Measurements from ENCODE around the gene FSIP2. TPM values are rescaled to one million over a fixed set of nuclear protein-coding genes. Genes with fewer than 3 reads are reported as not detected.

FSIP2 gene
- total RNA-seq: 0.27 TPM in 2 replicates

- intact Hi-C loops (cut with micrococcal nuclease): loop anchor here (5.0 kb wide), 1 partner anchor 723 kb away; no protein-coding TSS in a partner anchor
Observed at GRCh38 chr2:185738679-185739472, at the start of gene FSIP2. Gene FSIP2, plus strand, starts transcription at chr2:185738804. Its CDS starts 91 bp downstream, at chr2:185738895.

- intact Hi-C loops (cut with micrococcal nuclease): no loop called here
Observed at GRCh38 chr2:185689906-185690539, 48.6 kb upstream of the FSIP2 start.

GRCh38 chr2:185695711-185696235 lies 42.8 kb upstream of the FSIP2 start:
- intact Hi-C loops (cut with micrococcal nuclease): no loop called here

GRCh38 chr2:185700883-185701282 lies 37.7 kb upstream of the FSIP2 start:
- intact Hi-C loops (cut with micrococcal nuclease): no loop called here

- intact Hi-C loops (cut with micrococcal nuclease): loop anchor here (5.0 kb wide), 1 partner anchor 728 kb away; no protein-coding TSS in a partner anchor
Observed at GRCh38 chr2:185734658-185735057, 3.9 kb upstream of the FSIP2 start.

GRCh38 chr2:185736210-185736609 lies 2.4 kb upstream of the FSIP2 start:
- intact Hi-C loops (cut with micrococcal nuclease): loop anchor here (5.0 kb wide), 1 partner anchor 726 kb away; no protein-coding TSS in a partner anchor

- intact Hi-C loops (cut with micrococcal nuclease): no loop called here
Observed at GRCh38 chr2:185745864-185746859, 7.6 kb downstream of the FSIP2 start.

GRCh38 chr2:185757356-185757755 lies 18.8 kb downstream of the FSIP2 start:
- intact Hi-C loops (cut with micrococcal nuclease): no loop called here

GRCh38 chr2:185771396-185771795 lies 32.8 kb downstream of the FSIP2 start:
- intact Hi-C loops (cut with micrococcal nuclease): no loop called here

- intact Hi-C loops (cut with micrococcal nuclease): no loop called here
Observed at GRCh38 chr2:185780890-185781289, 42.3 kb downstream of the FSIP2 start.

GRCh38 chr2:185782223-185782769 lies 43.7 kb downstream of the FSIP2 start:
- intact Hi-C loops (cut with micrococcal nuclease): no loop called here

GRCh38 chr2:185785156-185785555 lies 46.6 kb downstream of the FSIP2 start:
- intact Hi-C loops (cut with micrococcal nuclease): no loop called here

GRCh38 chr2:185785851-185786473 lies 47.4 kb downstream of the FSIP2 start:
- intact Hi-C loops (cut with micrococcal nuclease): no loop called here

GRCh38 chr2:185787227-185788145 lies 48.9 kb downstream of the FSIP2 start:
- intact Hi-C loops (cut with micrococcal nuclease): no loop called here

GRCh38 chr2:185790361-185790760 lies 51.8 kb downstream of the FSIP2 start:
- intact Hi-C loops (cut with micrococcal nuclease): no loop called here

- intact Hi-C loops (cut with micrococcal nuclease): no loop called here
Observed at GRCh38 chr2:185793532-185794345, 55.1 kb downstream of the FSIP2 start.

- intact Hi-C loops (cut with micrococcal nuclease): no loop called here
Observed at GRCh38 chr2:185796758-185797157, 58.2 kb downstream of the FSIP2 start.

GRCh38 chr2:185802926-185803325 lies 64.3 kb downstream of the FSIP2 start:
- intact Hi-C loops (cut with micrococcal nuclease): no loop called here
